Measurements from ENCODE around the gene TMEM31.

TMEM31 gene

GRCh38 chrX:103704863-103705262 is 5.8 kb upstream of the TMEM31 start:
- no peak overlapping the region for H3K4me2 ChIP-seq (ENCODE audit: low read length)
- no peaks in the 10 kb centered on the region for H3K4me1 ChIP-seq (ENCODE audit: insufficient read depth, low read length, severe bottlenecking)

GRCh38 chrX:103716962-103717361 is 6.3 kb downstream of the TMEM31 start:
- Histone ChIP-seq H3K9me2 (ENCODE audit: low read depth, low read length) (no peaks in the 10 kb centered on the region), H3K36me3 (ENCODE audit: insufficient read depth, low read length) (no peaks in the 10 kb centered on the region), H3K79me2 (ENCODE audit: insufficient read depth, low read length) (no peaks in the 10 kb centered on the region), H3K4me1 (ENCODE audit: insufficient read depth, low read length, severe bottlenecking) (no peaks in the 10 kb centered on the region), H3K4me2 (ENCODE audit: low read length) (no peak overlapping the region), H3K27ac (ENCODE audit: low read depth, low read length, poor library complexity, severe bottlenecking) (no peak overlapping the region), H4K20me1 (ENCODE audit: insufficient read depth, low read length) (no peaks in the 10 kb centered on the region), H3F3A (ENCODE audit: insufficient read depth, low read length) (no peaks in the 10 kb centered on the region), H3K4me3 (ENCODE audit: low read depth, low read length, poor library complexity, severe bottlenecking) (no peak overlapping the region), H3K27me3 (ENCODE audit: insufficient read depth, low read length) (no peaks in the 10 kb centered on the region), H3K9me3 (ENCODE audit: low read length) (no peaks in the 10 kb centered on the region), H2AFZ (ENCODE audit: low read length) (no peak overlapping the region), H3K9ac (ENCODE audit: low read length) (no peak overlapping the region)
- TF ChIP-seq CTCF (IDR thresholded peaks at IDR 0.05; ENCODE audit: low read length) (no peak), EZH2 (IDR thresholded peaks at IDR 0.05; ENCODE audit: borderline replicate concordance, low read length) (no peak)

More at GRCh38 chrX:103704863-103705262, 5.8 kb upstream of the TMEM31 start:
- Histone ChIP-seq H3K27ac (ENCODE audit: low read depth, low read length, poor library complexity, severe bottlenecking) (no peak overlapping the region), H3K4me3 (ENCODE audit: low read depth, low read length, poor library complexity, severe bottlenecking) (no peak overlapping the region), H2AFZ (ENCODE audit: low read length) (no peak overlapping the region), H3F3A (ENCODE audit: insufficient read depth, low read length) (no peaks in the 10 kb centered on the region), H3K79me2 (ENCODE audit: insufficient read depth, low read length) (no peaks in the 10 kb centered on the region), H3K27me3 (ENCODE audit: insufficient read depth, low read length) (no peaks in the 10 kb centered on the region), H3K9me3 (ENCODE audit: low read length) (no peaks in the 10 kb centered on the region), H4K20me1 (ENCODE audit: insufficient read depth, low read length) (no peaks in the 10 kb centered on the region), H3K9ac (ENCODE audit: low read length) (no peak overlapping the region), H3K9me2 (ENCODE audit: low read depth, low read length) (no peaks in the 10 kb centered on the region), H3K36me3 (ENCODE audit: insufficient read depth, low read length) (no peaks in the 10 kb centered on the region)
- TF ChIP-seq CTCF (IDR thresholded peaks at IDR 0.05; ENCODE audit: low read length) (no peak), EZH2 (IDR thresholded peaks at IDR 0.05; ENCODE audit: borderline replicate concordance, low read length) (no peak)

- H3K27ac ChIP-seq (ENCODE audit: low read depth, low read length, poor library complexity, severe bottlenecking) = no peak overlapping the region
- no peaks in the 10 kb centered on the region for H3K9me3 ChIP-seq (ENCODE audit: low read length)
- H2AFZ ChIP-seq (ENCODE audit: low read length) = no peak overlapping the region
- no peak overlapping the region for H3K4me3 ChIP-seq (ENCODE audit: low read depth, low read length, poor library complexity, severe bottlenecking)
- H3K4me2 ChIP-seq (ENCODE audit: low read length) = no peak overlapping the region
- no peaks in the 10 kb centered on the region for H3K79me2 ChIP-seq (ENCODE audit: insufficient read depth, low read length)
- H3K4me1 ChIP-seq (ENCODE audit: insufficient read depth, low read length, severe bottlenecking) = no peaks in the 10 kb centered on the region
- TF ChIP-seq EZH2 (IDR thresholded peaks at IDR 0.05; ENCODE audit: borderline replicate concordance, low read length) = no peak
- TF ChIP-seq CTCF (IDR thresholded peaks at IDR 0.05; ENCODE audit: low read length) = no peak
- H4K20me1 ChIP-seq (ENCODE audit: insufficient read depth, low read length) = no peaks in the 10 kb centered on the region
- no peaks in the 10 kb centered on the region for H3K36me3 ChIP-seq (ENCODE audit: insufficient read depth, low read length)
- no peaks in the 10 kb centered on the region for H3K9me2 ChIP-seq (ENCODE audit: low read depth, low read length)
- H3K9ac ChIP-seq (ENCODE audit: low read length) = no peak overlapping the region
- H3K27me3 ChIP-seq (ENCODE audit: insufficient read depth, low read length) = no peaks in the 10 kb centered on the region
- no peaks in the 10 kb centered on the region for H3F3A ChIP-seq (ENCODE audit: insufficient read depth, low read length)
Observed at GRCh38 chrX:103718120-103718519, 7.4 kb downstream of the TMEM31 start.

Data from OCI-LY1 (cell line).